Measurements from ENCODE around the gene ARF1.

DNA sequence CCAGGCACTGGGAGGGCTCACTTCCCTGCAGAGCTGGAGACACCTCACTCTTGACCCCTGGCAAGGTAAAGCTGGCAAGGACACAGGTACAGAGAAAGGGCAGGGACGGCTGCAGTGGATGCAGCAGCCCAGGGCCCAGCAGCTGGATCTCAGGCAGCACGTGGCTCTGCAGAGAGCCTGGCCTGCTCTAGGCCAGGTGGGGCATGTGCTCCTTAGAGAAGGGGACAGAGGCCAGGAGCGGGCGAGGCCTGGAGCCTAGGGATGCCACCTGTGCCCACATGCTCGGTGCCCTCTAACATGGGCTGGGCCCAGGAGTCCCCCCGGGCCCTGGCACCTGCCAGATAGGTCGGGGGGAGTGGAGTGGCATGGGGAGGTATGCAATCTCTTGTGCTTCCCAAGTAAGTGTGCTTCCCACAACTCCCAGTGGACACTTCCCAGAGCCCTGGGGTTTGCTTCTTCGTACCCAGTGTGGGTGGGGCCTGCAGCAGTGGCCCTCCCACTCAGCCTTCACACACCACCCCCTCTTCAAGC, 45.7 kb upstream of the ARF1 start:
- TF ChIP-seq GABPA (IDR thresholded peaks at IDR 0.05; ENCODE audit: low read depth, low read length) (no peak), GABPA (CRISPR knock-in tag; IDR thresholded peaks at IDR 0.05; ENCODE audit: low read depth) (no peak), POLR2A (IDR thresholded peaks at IDR 0.05; ENCODE audit: insufficient read depth in 1 of 2, low read depth in 2 of 2, low read length in 2 of 2) (no peak), BRCA1 (CRISPR knock-in tag; IDR thresholded peaks at IDR 0.05) (no peak), NFIC (IDR thresholded peaks at IDR 0.05; ENCODE audit: low read length) (no peak)
- TF ChIP-seq, protein P1, sequence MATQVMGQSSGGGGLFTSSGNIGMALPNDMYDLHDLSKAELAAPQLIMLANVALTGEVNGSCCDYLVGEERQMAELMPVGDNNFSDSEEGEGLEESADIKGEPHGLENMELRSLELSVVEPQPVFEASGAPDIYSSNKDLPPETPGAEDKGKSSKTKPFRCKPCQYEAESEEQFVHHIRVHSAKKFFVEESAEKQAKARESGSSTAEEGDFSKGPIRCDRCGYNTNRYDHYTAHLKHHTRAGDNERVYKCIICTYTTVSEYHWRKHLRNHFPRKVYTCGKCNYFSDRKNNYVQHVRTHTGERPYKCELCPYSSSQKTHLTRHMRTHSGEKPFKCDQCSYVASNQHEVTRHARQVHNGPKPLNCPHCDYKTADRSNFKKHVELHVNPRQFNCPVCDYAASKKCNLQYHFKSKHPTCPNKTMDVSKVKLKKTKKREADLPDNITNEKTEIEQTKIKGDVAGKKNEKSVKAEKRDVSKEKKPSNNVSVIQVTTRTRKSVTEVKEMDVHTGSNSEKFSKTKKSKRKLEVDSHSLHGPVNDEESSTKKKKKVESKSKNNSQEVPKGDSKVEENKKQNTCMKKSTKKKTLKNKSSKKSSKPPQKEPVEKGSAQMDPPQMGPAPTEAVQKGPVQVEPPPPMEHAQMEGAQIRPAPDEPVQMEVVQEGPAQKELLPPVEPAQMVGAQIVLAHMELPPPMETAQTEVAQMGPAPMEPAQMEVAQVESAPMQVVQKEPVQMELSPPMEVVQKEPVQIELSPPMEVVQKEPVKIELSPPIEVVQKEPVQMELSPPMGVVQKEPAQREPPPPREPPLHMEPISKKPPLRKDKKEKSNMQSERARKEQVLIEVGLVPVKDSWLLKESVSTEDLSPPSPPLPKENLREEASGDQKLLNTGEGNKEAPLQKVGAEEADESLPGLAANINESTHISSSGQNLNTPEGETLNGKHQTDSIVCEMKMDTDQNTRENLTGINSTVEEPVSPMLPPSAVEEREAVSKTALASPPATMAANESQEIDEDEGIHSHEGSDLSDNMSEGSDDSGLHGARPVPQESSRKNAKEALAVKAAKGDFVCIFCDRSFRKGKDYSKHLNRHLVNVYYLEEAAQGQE (IDR thresholded peaks at IDR 0.05; ENCODE audit: borderline replicate concordance in 1 of 2, low read depth in 1 of 2, low read length in 2 of 2), result no peak
- TF ChIP-seq, protein P2, sequence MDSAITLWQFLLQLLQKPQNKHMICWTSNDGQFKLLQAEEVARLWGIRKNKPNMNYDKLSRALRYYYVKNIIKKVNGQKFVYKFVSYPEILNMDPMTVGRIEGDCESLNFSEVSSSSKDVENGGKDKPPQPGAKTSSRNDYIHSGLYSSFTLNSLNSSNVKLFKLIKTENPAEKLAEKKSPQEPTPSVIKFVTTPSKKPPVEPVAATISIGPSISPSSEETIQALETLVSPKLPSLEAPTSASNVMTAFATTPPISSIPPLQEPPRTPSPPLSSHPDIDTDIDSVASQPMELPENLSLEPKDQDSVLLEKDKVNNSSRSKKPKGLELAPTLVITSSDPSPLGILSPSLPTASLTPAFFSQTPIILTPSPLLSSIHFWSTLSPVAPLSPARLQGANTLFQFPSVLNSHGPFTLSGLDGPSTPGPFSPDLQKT (CRISPR knock-in tag; IDR thresholded peaks at IDR 0.05; ENCODE audit: borderline replicate concordance), result no peak
